Activated naive CD8-positive, alpha-beta T cell (primary cell): ENCODE results near the gene NDUFAF2.
"Not testable (repeated sequence)": the region's sequence is repeated elsewhere in the genome, so short reads cannot be mapped to it uniquely, and the experiment has no call there.

Source experiments
- H3K27ac Mint-ChIP-seq: one replicate; pipeline ENCODE4 v1.8.0; 2021; ENCODE audit warnings: mixed read lengths
- H3K27me3 Mint-ChIP-seq: one replicate; pipeline ENCODE4 v1.8.0; 2021; ENCODE audit warnings: mixed read lengths
- H3K36me3 Mint-ChIP-seq: one replicate; pipeline ENCODE4 v1.8.0; 2021; ENCODE audit warnings: mixed read lengths
- H3K4me1 Mint-ChIP-seq: one replicate; pipeline ENCODE4 v1.8.0; 2021; ENCODE audit warnings: low read depth, mixed read lengths
- H3K4me3 Mint-ChIP-seq: one replicate; pipeline ENCODE4 v1.8.0; 2021; ENCODE audit warnings: mild to moderate bottlenecking, mixed read lengths
- H3K9me3 Mint-ChIP-seq: one replicate; pipeline ENCODE4 v1.8.0; 2021; ENCODE audit warnings: low read depth, mixed read lengths

The NDUFAF2 gene

GRCh38 chr5:61009907-61010306, 64.9 kb downstream of the NDUFAF2 start:
- Mint-ChIP-seq H3K9me3 (no peaks in the 10 kb centered on the region), H3K36me3 (peaks cover 1% of the 10 kb centered on the region), H3K4me3 (no peak overlapping the region), H3K27me3 (no peaks in the 10 kb centered on the region), H3K27ac (no peak overlapping the region), H3K4me1 (peaks cover 9% of the 10 kb centered on the region)

GRCh38 chr5:61010467-61011454, 65.8 kb downstream of the NDUFAF2 start:
- Mint-ChIP-seq H3K36me3 (no peaks in the 10 kb centered on the region), H3K9me3 (no peaks in the 10 kb centered on the region), H3K27me3 (no peaks in the 10 kb centered on the region), H3K4me1 (peaks cover 9% of the 10 kb centered on the region), H3K4me3 (no peak overlapping the region), H3K27ac (no peak overlapping the region)

GRCh38 chr5:61018062-61018461, 73.1 kb downstream of the NDUFAF2 start:
- Mint-ChIP-seq H3K4me1 (peaks cover 10% of the 10 kb centered on the region), H3K27ac (no peak overlapping the region), H3K36me3 (peaks cover 8% of the 10 kb centered on the region), H3K9me3 (no peaks in the 10 kb centered on the region), H3K4me3 (no peak overlapping the region), H3K27me3 (no peaks in the 10 kb centered on the region)

GRCh38 chr5:61019642-61020041, 74.6 kb downstream of the NDUFAF2 start:
- H3K4me1 Mint-ChIP-seq = peaks cover 17% of the 10 kb centered on the region

GRCh38 chr5:61020415-61020814, 75.4 kb downstream of the NDUFAF2 start:
- Mint-ChIP-seq H3K27me3 (no peaks in the 10 kb centered on the region), H3K27ac (no peak overlapping the region), H3K4me3 (no peak overlapping the region), H3K4me1 (peaks cover 20% of the 10 kb centered on the region), H3K36me3 (peaks cover 8% of the 10 kb centered on the region), H3K9me3 (no peaks in the 10 kb centered on the region)

More at GRCh38 chr5:61019642-61020041, 74.6 kb downstream of the NDUFAF2 start:
- no peaks in the 10 kb centered on the region for H3K27me3 Mint-ChIP-seq
- H3K4me3 Mint-ChIP-seq = no peak overlapping the region
- H3K9me3 Mint-ChIP-seq = no peaks in the 10 kb centered on the region
- H3K27ac Mint-ChIP-seq = no peak overlapping the region
- peaks cover 8% of the 10 kb centered on the region for H3K36me3 Mint-ChIP-seq

GRCh38 chr5:61023131-61023530, 78.1 kb downstream of the NDUFAF2 start:
- Mint-ChIP-seq H3K27me3 (no peaks in the 10 kb centered on the region), H3K36me3 (peaks cover 10% of the 10 kb centered on the region), H3K9me3 (no peaks in the 10 kb centered on the region), H3K27ac (no peak overlapping the region), H3K4me1 (peaks cover 19% of the 10 kb centered on the region), H3K4me3 (no peak overlapping the region)

GRCh38 chr5:61026004-61026403, 81.0 kb downstream of the NDUFAF2 start:
- H3K27ac Mint-ChIP-seq = no peak overlapping the region
- H3K36me3 Mint-ChIP-seq = peaks cover 10% of the 10 kb centered on the region
- H3K9me3 Mint-ChIP-seq = no peaks in the 10 kb centered on the region
- peaks cover 16% of the 10 kb centered on the region for H3K4me1 Mint-ChIP-seq
- H3K4me3 Mint-ChIP-seq = no peak overlapping the region
- H3K27me3 Mint-ChIP-seq = no peaks in the 10 kb centered on the region

GRCh38 chr5:61028382-61028781, 83.4 kb downstream of the NDUFAF2 start:
- Mint-ChIP-seq H3K36me3 (peaks cover 6% of the 10 kb centered on the region), H3K4me3 (no peak overlapping the region), H3K4me1 (peaks cover 15% of the 10 kb centered on the region), H3K9me3 (no peaks in the 10 kb centered on the region), H3K27me3 (no peaks in the 10 kb centered on the region), H3K27ac (no peak overlapping the region)

GRCh38 chr5:61029456-61030162, 84.6 kb downstream of the NDUFAF2 start:
- Mint-ChIP-seq H3K4me1 (peaks cover 8% of the 10 kb centered on the region), H3K9me3 (no peaks in the 10 kb centered on the region), H3K4me3 (no peak overlapping the region), H3K36me3 (peaks cover 6% of the 10 kb centered on the region), H3K27me3 (no peaks in the 10 kb centered on the region), H3K27ac (no peak overlapping the region)

GRCh38 chr5:61030163-61030482, 85.1 kb downstream of the NDUFAF2 start:
- H3K9me3 Mint-ChIP-seq = no peaks in the 10 kb centered on the region
- no peak overlapping the region for H3K4me3 Mint-ChIP-seq
- H3K36me3 Mint-ChIP-seq = peaks cover 6% of the 10 kb centered on the region
- no peaks in the 10 kb centered on the region for H3K27me3 Mint-ChIP-seq
- H3K4me1 Mint-ChIP-seq = peaks cover 6% of the 10 kb centered on the region
- no peak overlapping the region for H3K27ac Mint-ChIP-seq

- not testable (repeated sequence) for H3K9me3 Mint-ChIP-seq, H3K36me3 Mint-ChIP-seq, H3K4me3 Mint-ChIP-seq, H3K27me3 Mint-ChIP-seq, H3K4me1 Mint-ChIP-seq, H3K27ac Mint-ChIP-seq
These were observed 86.3 kb downstream of the NDUFAF2 start for GRCh38 chr5:61031301-61031700.

- H3K36me3 Mint-ChIP-seq = peaks cover 26% of the 10 kb centered on the region
- peaks cover 2% of the 10 kb centered on the region for H3K9me3 Mint-ChIP-seq
- no peaks in the 10 kb centered on the region for H3K27me3 Mint-ChIP-seq
- no peak overlapping the region for H3K4me3 Mint-ChIP-seq
- H3K4me1 Mint-ChIP-seq = peaks cover 10% of the 10 kb centered on the region
- H3K27ac Mint-ChIP-seq = no peak overlapping the region
These were observed 99.5 kb downstream of the NDUFAF2 start for GRCh38 chr5:61044545-61044944.

- H3K27me3 Mint-ChIP-seq = no peaks in the 10 kb centered on the region
These were observed 102.3 kb downstream of the NDUFAF2 start for GRCh38 chr5:61047346-61047745.

GRCh38 chr5:61048534-61048933, 103.5 kb downstream of the NDUFAF2 start:
- Mint-ChIP-seq H3K4me3 (no peak overlapping the region), H3K4me1 (peaks cover 10% of the 10 kb centered on the region), H3K9me3 (peaks cover 4% of the 10 kb centered on the region), H3K36me3 (peaks cover 23% of the 10 kb centered on the region), H3K27ac (no peak overlapping the region), H3K27me3 (no peaks in the 10 kb centered on the region)

More at GRCh38 chr5:61047346-61047745, 102.3 kb downstream of the NDUFAF2 start:
- Mint-ChIP-seq H3K4me1 (peaks cover 10% of the 10 kb centered on the region), H3K36me3 (peaks cover 26% of the 10 kb centered on the region), H3K27ac (no peak overlapping the region), H3K9me3 (peaks cover 4% of the 10 kb centered on the region), H3K4me3 (no peak overlapping the region)

GRCh38 chr5:61050292-61050691, 105.3 kb downstream of the NDUFAF2 start:
- Mint-ChIP-seq H3K36me3 (peaks cover 21% of the 10 kb centered on the region), H3K4me3 (no peak overlapping the region), H3K4me1 (peaks cover 10% of the 10 kb centered on the region), H3K9me3 (peaks cover 4% of the 10 kb centered on the region), H3K27me3 (no peaks in the 10 kb centered on the region), H3K27ac (no peak overlapping the region)
